Breast epithelium (tissue), 4 donors: ENCODE data around the gene TCF7. TPM values are rescaled to one million over a fixed set of nuclear protein-coding genes. Genes with fewer than 3 reads are reported as not detected.

Experiments used
- DNase-seq, 2 donors: peaks; one replicate each; pipeline ENCODE4 v3.0.0-alpha.2; 2019; ENCODE audit warnings: low spot score in 2 of 2
- H3K27ac ChIP-seq, 2 donors: fragments of 200-600 bp; sonication (generic) in 1 of 2; one replicate each; pipeline ENCODE4 v1.5.1; 2016 to 2019; ENCODE audit warnings: mild to moderate bottlenecking in 1 of 2
- H3K27me3 ChIP-seq, 2 donors: fragments of 200-600 bp; sonication (generic) in 1 of 2; one replicate each; pipeline versions ENCODE4 v1.5.1 to v1.6.0; 2017 to 2019; ENCODE audit warnings: control low read depth in 1 of 2, mild to moderate bottlenecking in 1 of 2
- H3K36me3 ChIP-seq: fragments of 200-600 bp; one replicate; pipeline ENCODE4 v1.5.1; 2019
- H3K4me1 ChIP-seq, 2 donors: fragments of 200-600 bp; sonication (generic); one replicate each; pipeline ENCODE4 v1.5.1; 2016 to 2019; ENCODE audit warnings: control low read depth in 1 of 2
- H3K4me3 ChIP-seq, 3 donors: fragments of 200-600 bp; sonication (generic); 1 replicate in 2 of 3; 2 replicates in 1 of 3; pipeline ENCODE4 v1.5.1; 2016 to 2019; ENCODE audit warnings: mild to moderate bottlenecking in 3 of 3, moderate library complexity in 2 of 3
- H3K9me3 ChIP-seq, 2 donors: fragments of 200-600 bp; sonication (generic) in 1 of 2; one replicate each; pipeline ENCODE4 v1.5.1; 2016 to 2019; ENCODE audit warnings: control low read depth in 1 of 2
- CTCF ChIP-seq, 3 donors: fragments of 450-650 bp; IDR thresholded peaks; one replicate each; pipeline ENCODE4 v1.5.1; 2016 to 2017; ENCODE audit warnings: antibody characterized with exemption in 3 of 3, mild to moderate bottlenecking in 3 of 3, moderate library complexity in 3 of 3
- POLR2A ChIP-seq: fragments of 450-650 bp; IDR thresholded peaks from one replicate; pipeline ENCODE4 v1.6.1; 2016; ENCODE audit warnings: antibody characterized with exemption, mild to moderate bottlenecking, moderate library complexity
- POLR2AphosphoS5 ChIP-seq, 3 donors: sonication (generic); formaldehyde crosslinking; IDR thresholded peaks; one replicate each; pipeline ENCODE4 v1.6.1; 2017; ENCODE audit warnings: antibody characterized with exemption in 3 of 3
- intact Hi-C: fragments of 100-400 bp; cut with DNase I; formaldehyde crosslinking; loops from one replicate; pipeline ENCODE4 v1.15.1; 2023; ENCODE audit warnings: low total_unique reads
- total RNA-seq, 3 donors: library from RNA; depleted of rRNA; stranded (reverse); fragments of >200 nt; gene quantifications; one replicate each; pipeline ENCODE4 v1.1.0, GENCODE V29; 2016

The TCF7 gene
- total RNA-seq, 3 donors from 2014 or later: 2.1 to 8.0 (median 6.6) TPM

- TF ChIP-seq CTCF (IDR thresholded peaks at IDR 0.05) (no peak), POLR2AphosphoS5 (IDR thresholded peaks at IDR 0.05) (no peak), POLR2A (no peak)
- Histone ChIP-seq H3K27me3 (no peaks in the 10 kb centered on the region), H3K9me3 (no peaks in the 10 kb centered on the region), H3K27ac (peak overlapping the region in 1 of 2 donors; percentile 49), H3K4me1 (peaks cover 2 to 6% of the 10 kb centered on the region in 2 donors), H3K36me3 (no peaks in the 10 kb centered on the region), H3K4me3 (no peak overlapping the region)
- DNase-seq: peak in 1 of 2 donors; percentile 12
- intact Hi-C loops: no loop called here
Observed at GRCh38 chr5:134143944-134144941, 29.8 kb downstream of the TCF7 start.

- Histone ChIP-seq H3K9me3 (no peaks in the 10 kb centered on the region), H3K27ac (peak overlapping the region; percentile 49 to 71), H3K4me3 (no peak overlapping the region), H3K36me3 (no peaks in the 10 kb centered on the region), H3K27me3 (no peaks in the 10 kb centered on the region), H3K4me1 (peaks cover 6 to 7% of the 10 kb centered on the region in 2 donors)
- no peak for TF ChIP-seq POLR2AphosphoS5 (IDR thresholded peaks at IDR 0.05)
- no peak for TF ChIP-seq POLR2A
- no peak for TF ChIP-seq CTCF (IDR thresholded peaks at IDR 0.05)
- intact Hi-C loops: no loop called here
- peak in 1 of 2 donors; percentile 15 for DNase-seq
Observed at GRCh38 chr5:134145041-134145757, 30.7 kb downstream of the TCF7 start.

DNA sequence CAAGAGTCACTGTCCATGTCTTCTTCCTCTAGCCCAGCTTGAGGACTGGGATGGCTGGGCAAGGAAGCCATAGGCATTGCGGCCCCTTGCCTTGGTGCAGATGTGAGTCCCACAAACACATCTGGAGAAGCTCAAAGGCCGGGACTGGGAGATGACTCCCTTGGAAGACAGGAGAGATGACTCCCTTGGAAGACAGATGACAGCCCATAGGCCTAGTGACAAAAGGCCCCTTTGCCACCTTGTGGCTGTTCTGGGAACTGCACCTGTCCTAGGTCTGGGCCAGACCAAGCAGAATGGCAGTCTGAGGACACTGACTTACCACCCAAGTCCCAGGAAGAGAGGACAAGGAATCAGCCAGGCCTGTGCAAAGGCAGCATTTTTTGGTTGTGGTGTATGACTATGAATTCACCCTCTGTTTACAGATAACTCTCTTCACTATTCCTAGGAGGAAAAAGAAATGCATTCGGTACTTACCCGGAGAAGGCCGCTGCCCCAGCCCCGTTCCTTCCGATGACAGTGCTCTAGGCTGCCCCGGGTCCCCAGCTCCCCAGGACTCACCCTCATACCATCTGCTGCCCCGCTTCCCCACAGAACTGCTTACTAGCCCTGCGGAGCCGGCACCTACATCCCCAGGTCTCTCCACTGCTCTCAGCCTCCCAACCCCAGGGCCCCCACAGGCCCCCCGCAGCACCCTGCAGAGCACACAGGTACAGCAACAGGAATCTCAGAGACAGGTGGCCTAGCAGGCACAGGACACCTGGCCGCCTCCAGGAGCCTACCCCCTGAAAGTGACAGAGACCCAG lies 31.5 kb downstream of the TCF7 start:
- DNase-seq: peak; percentile 77 to 82
- no peaks in the 10 kb centered on the region for H3K9me3 ChIP-seq
- peaks cover 6 to 10% of the 10 kb centered on the region in 2 donors for H3K4me1 ChIP-seq
- H3K27me3 ChIP-seq: no peaks in the 10 kb centered on the region
- intact Hi-C loops: no loop called here
- TF ChIP-seq POLR2A: no peak
- peak in 1 of 3 donors; percentile 46 for TF ChIP-seq POLR2AphosphoS5 (IDR thresholded peaks at IDR 0.05)
- peak; percentile 82 to 98 (median 92) for TF ChIP-seq CTCF (IDR thresholded peaks at IDR 0.05)
- no peak overlapping the region for H3K4me3 ChIP-seq
- H3K36me3 ChIP-seq: no peaks in the 10 kb centered on the region
- peak overlapping the region; percentile 49 to 71 for H3K27ac ChIP-seq

- H3K4me1 ChIP-seq: peaks cover 4 to 12% of the 10 kb centered on the region in 2 donors
Observed at GRCh38 chr5:134146651-134147518, 32.4 kb downstream of the TCF7 start.

More at GRCh38 chr5:134146651-134147518, 32.4 kb downstream of the TCF7 start:
- H3K4me3 ChIP-seq: no peak overlapping the region
- H3K27me3 ChIP-seq: no peaks in the 10 kb centered on the region
- no peaks in the 10 kb centered on the region for H3K36me3 ChIP-seq
- TF ChIP-seq POLR2A (no peak), CTCF (IDR thresholded peaks at IDR 0.05) (no peak)
- peak overlapping the region; percentile 33 to 71 for H3K27ac ChIP-seq
- peak in 1 of 2 donors; percentile 17 for DNase-seq
- H3K9me3 ChIP-seq: no peaks in the 10 kb centered on the region
- intact Hi-C loops: no loop called here
